Omental fat pad (tissue), 4 donors: ENCODE results near the gene CD300LD. TPM values are rescaled to one million over a fixed set of nuclear protein-coding genes. Genes with fewer than 3 reads are reported as not detected.

Source experiments
- ATAC-seq: fragments of 150-250 bp; one replicate; pipeline ENCODE4 v1.9.1; 2016; ENCODE audit warnings: mild to moderate bottlenecking, moderate library complexity; ENCODE audit not compliant: low FRiP score
- DNase-seq: peaks from one replicate; pipeline ENCODE4 v3.0.0-alpha.2; 2019; ENCODE audit warnings: low spot score
- CTCF ChIP-seq, 3 donors: fragments of 450-650 bp; IDR thresholded peaks; one replicate each; pipeline ENCODE4 v1.5.1; 2016 to 2017; ENCODE audit warnings: antibody characterized with exemption in 3 of 3, mild to moderate bottlenecking in 3 of 3, moderate library complexity in 2 of 3
- total RNA-seq, 4 donors: library from RNA; depleted of rRNA; stranded (reverse); fragments of >200 nt; gene quantifications; one replicate each; pipeline ENCODE4 v1.1.0, GENCODE V29; 2016

Gene CD300LD
- total RNA-seq, 4 donors from 2014 or later, result 0.79 TPM; not detected in 3

GRCh38 chr17:74619077-74619673, 27.1 kb upstream of the CD300LD start:
- ATAC-seq (no peak), DNase-seq (no peak)
- no peak for TF ChIP-seq CTCF (IDR thresholded peaks at IDR 0.05)

GRCh38 chr17:74618451-74618850, 26.4 kb upstream of the CD300LD start:
- ATAC-seq (no peak), DNase-seq (no peak)
- TF ChIP-seq CTCF (IDR thresholded peaks at IDR 0.05), result no peak

GRCh38 chr17:74616696-74617095, 24.6 kb upstream of the CD300LD start:
- TF ChIP-seq CTCF (IDR thresholded peaks at IDR 0.05), result no peak
- ATAC-seq (no peak), DNase-seq (no peak)

- no peak for DNase-seq
These were observed 20.0 kb upstream of the CD300LD start for GRCh38 chr17:74612046-74612445.

GRCh38 chr17:74610108-74610507, 18.0 kb upstream of the CD300LD start:
- DNase-seq, result no peak
- no peak for TF ChIP-seq CTCF (IDR thresholded peaks at IDR 0.05)
- no peak for ATAC-seq

More at GRCh38 chr17:74612046-74612445, 20.0 kb upstream of the CD300LD start:
- no peak for ATAC-seq
- no peak for TF ChIP-seq CTCF (IDR thresholded peaks at IDR 0.05)

- DNase-seq (no peak), ATAC-seq (no peak)
- no peak for TF ChIP-seq CTCF (IDR thresholded peaks at IDR 0.05)
These were observed 16.4 kb upstream of the CD300LD start for GRCh38 chr17:74608511-74608910.

GRCh38 chr17:74607221-74607620, 15.1 kb upstream of the CD300LD start:
- ATAC-seq, result no peak
- DNase-seq, result no peak
- no peak for TF ChIP-seq CTCF (IDR thresholded peaks at IDR 0.05)
